SU-DHL-6 (cell line): ENCODE results near the gene IP6K3.

Source experiments
- H2AFZ ChIP-seq: fragments of 200-600 bp; sonication (generic); 2 replicates; pipeline ENCODE4 v1.6.1; 2014; ENCODE audit warnings: low read depth, mild to moderate bottlenecking, moderate library complexity, mixed read lengths, antibody characterized with exemption, low read length; ENCODE audit not compliant: severe bottlenecking
- H3F3A ChIP-seq: fragments of 200-600 bp; shearing (Covaris generic); 2 replicates; pipeline ENCODE4 v1.6.0; 2016; ENCODE audit warnings: antibody characterized with exemption, mild to moderate bottlenecking; ENCODE audit not compliant: insufficient read depth
- H3K27ac ChIP-seq: fragments of 200-600 bp; sonication (generic); 2 replicates; pipeline ENCODE4 v1.5.1; 2016; ENCODE audit warnings: low read depth, mild to moderate bottlenecking, low read length, moderate library complexity, mixed read lengths
- H3K27me3 ChIP-seq: fragments of 200-600 bp; sonication (generic), shearing (Covaris generic); 2 replicates; pipeline ENCODE4 v1.6.0; 2014; ENCODE audit warnings: mild to moderate bottlenecking, low read length
- H3K36me3 ChIP-seq: fragments of 200-600 bp; sonication (generic); 2 replicates; pipeline ENCODE4 v1.6.1; 2014; ENCODE audit warnings: mild to moderate bottlenecking, low read length, mixed read lengths
- H3K4me2 ChIP-seq: fragments of 300-600, 200-600 bp; shearing (Covaris generic), sonication (generic); 2 replicates; pipeline ENCODE4 v1.6.0; 2014; ENCODE audit warnings: low read length, low read depth, mild to moderate bottlenecking; ENCODE audit not compliant: poor library complexity, severe bottlenecking
- H3K4me3 ChIP-seq: fragments of 200-600 bp; sonication (generic); 2 replicates; pipeline ENCODE4 v1.5.1; 2014; ENCODE audit warnings: antibody characterized with exemption, low read length, mild to moderate bottlenecking, mixed read lengths; ENCODE audit not compliant: insufficient read depth, poor library complexity, severe bottlenecking
- H3K79me2 ChIP-seq: fragments of 200-600 bp; sonication (generic); 2 replicates; pipeline ENCODE4 v1.6.1; 2014; ENCODE audit warnings: mild to moderate bottlenecking, low read length, moderate library complexity; ENCODE audit not compliant: insufficient read depth
- H3K9ac ChIP-seq: fragments of 200-600 bp; sonication (generic); 2 replicates; pipeline ENCODE4 v1.7.0; 2014; ENCODE audit warnings: mild to moderate bottlenecking, low read length
- H3K9me2 ChIP-seq: fragments of 200-600 bp; sonication (generic); replicated peaks from 2 replicates; pipeline ENCODE4 v1.6.1; 2014; ENCODE audit warnings: low read length; ENCODE audit not compliant: insufficient read depth
- H3K9me3 ChIP-seq: fragments of 200-600 bp; sonication (generic); 2 replicates; pipeline ENCODE4 v1.6.1; 2014; ENCODE audit warnings: low read length, mixed read lengths; ENCODE audit not compliant: insufficient read depth
- H4K20me1 ChIP-seq: fragments of 200-600 bp; sonication (generic); 2 replicates; pipeline ENCODE4 v1.6.1; 2014; ENCODE audit warnings: low read depth, mild to moderate bottlenecking, antibody characterized with exemption, low read length, moderate library complexity, mixed read lengths
- EZH2phosphoT487 ChIP-seq: fragments of 200-600 bp; sonication (generic), shearing (Covaris generic); conservative IDR thresholded peaks from 2 replicates; pipeline ENCODE4 v1.6.1; 2018; ENCODE audit warnings: mild to moderate bottlenecking, antibody characterized with exemption, low read length, moderate library complexity, mixed read lengths
- TF ChIP-seq, protein P1 (sequence below): fragments of 200-600 bp; sonication (generic); IDR thresholded peaks from one replicate; pipeline ENCODE4 v1.5.1; 2017; ENCODE audit warnings: antibody characterized with exemption, mild to moderate bottlenecking, low read length, moderate library complexity; ENCODE audit not compliant: insufficient read depth, poor library complexity, severe bottlenecking

The IP6K3 gene

DNA sequence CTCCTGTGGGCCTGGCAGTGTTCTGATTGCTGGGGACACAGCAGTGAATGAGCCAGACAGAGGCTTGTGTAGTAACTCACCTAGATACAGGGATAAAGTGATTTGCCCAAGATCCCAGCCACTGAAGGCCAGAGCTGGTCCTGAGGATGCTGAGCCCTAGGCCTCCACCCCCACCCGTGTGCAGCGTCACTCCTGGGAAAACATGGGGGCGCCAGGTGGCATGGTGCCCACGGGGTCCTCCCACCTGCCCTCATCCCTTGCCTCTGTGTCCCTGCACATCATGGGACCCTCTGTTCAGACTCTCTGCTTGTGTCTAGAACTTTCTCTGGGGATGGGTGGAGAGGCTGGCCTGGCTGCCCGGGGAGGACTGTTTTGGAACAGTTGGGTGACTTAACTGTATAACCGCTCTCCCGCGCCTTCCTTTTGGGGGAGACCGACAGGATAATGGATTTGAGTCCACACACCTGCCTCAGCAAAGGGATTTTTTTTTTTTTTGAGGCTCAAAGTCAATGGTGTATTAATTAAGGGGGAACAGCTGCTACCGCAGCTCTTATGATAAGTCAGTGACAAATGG is 22.6 kb upstream of the IP6K3 start:
- no peak for TF ChIP-seq EZH2phosphoT487
- TF ChIP-seq, protein P1, sequence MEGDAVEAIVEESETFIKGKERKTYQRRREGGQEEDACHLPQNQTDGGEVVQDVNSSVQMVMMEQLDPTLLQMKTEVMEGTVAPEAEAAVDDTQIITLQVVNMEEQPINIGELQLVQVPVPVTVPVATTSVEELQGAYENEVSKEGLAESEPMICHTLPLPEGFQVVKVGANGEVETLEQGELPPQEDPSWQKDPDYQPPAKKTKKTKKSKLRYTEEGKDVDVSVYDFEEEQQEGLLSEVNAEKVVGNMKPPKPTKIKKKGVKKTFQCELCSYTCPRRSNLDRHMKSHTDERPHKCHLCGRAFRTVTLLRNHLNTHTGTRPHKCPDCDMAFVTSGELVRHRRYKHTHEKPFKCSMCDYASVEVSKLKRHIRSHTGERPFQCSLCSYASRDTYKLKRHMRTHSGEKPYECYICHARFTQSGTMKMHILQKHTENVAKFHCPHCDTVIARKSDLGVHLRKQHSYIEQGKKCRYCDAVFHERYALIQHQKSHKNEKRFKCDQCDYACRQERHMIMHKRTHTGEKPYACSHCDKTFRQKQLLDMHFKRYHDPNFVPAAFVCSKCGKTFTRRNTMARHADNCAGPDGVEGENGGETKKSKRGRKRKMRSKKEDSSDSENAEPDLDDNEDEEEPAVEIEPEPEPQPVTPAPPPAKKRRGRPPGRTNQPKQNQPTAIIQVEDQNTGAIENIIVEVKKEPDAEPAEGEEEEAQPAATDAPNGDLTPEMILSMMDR: no peak
- H3K9ac ChIP-seq: no peak overlapping the region
- H3F3A ChIP-seq: no peaks in the 10 kb centered on the region
- no peak overlapping the region for H3K4me2 ChIP-seq
- H3K36me3 ChIP-seq: no peaks in the 10 kb centered on the region
- no peak overlapping the region for H3K4me3 ChIP-seq
- no peaks in the 10 kb centered on the region for H3K9me2 ChIP-seq
- H3K79me2 ChIP-seq: no peaks in the 10 kb centered on the region
- H3K27ac ChIP-seq: no peak overlapping the region
- no peaks in the 10 kb centered on the region for H3K27me3 ChIP-seq
- no peaks in the 10 kb centered on the region for H3K9me3 ChIP-seq
- no peaks in the 10 kb centered on the region for H4K20me1 ChIP-seq
- no peak overlapping the region for H2AFZ ChIP-seq

DNA sequence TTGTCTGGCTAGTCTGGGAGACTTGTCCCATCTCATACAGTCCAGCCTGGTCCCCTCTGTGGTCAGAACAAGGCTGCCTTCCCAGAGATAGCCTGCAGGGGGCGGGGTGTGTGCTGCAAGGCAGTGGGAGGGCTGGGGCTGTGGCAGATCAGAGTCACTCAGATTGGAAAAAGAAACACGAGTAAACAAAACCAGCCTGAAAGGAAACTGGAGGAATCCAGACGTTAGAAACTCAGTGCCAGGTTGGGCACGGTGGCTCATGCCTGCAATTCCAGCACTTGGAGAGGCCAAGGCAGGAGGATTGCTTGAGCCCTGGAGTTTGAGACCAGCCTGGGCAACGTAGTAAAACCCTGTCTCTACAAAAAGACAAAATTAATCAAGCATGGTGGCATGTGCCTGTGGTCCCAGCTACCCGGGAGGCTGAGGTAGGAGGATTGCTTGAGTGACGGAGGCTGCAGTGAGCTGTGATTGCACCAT is 22.0 kb upstream of the IP6K3 start:
- Histone ChIP-seq H3K27ac (no peak overlapping the region), H3K27me3 (no peaks in the 10 kb centered on the region), H3K4me2 (no peak overlapping the region), H3K9me2 (no peaks in the 10 kb centered on the region), H3K9me3 (no peaks in the 10 kb centered on the region), H3K79me2 (no peaks in the 10 kb centered on the region), H4K20me1 (no peaks in the 10 kb centered on the region), H3K9ac (no peak overlapping the region), H3F3A (no peaks in the 10 kb centered on the region), H3K4me3 (no peak overlapping the region), H2AFZ (no peak overlapping the region), H3K36me3 (no peaks in the 10 kb centered on the region)
- no peak for TF ChIP-seq EZH2phosphoT487
- TF ChIP-seq, protein P1: peak; percentile 97

DNA sequence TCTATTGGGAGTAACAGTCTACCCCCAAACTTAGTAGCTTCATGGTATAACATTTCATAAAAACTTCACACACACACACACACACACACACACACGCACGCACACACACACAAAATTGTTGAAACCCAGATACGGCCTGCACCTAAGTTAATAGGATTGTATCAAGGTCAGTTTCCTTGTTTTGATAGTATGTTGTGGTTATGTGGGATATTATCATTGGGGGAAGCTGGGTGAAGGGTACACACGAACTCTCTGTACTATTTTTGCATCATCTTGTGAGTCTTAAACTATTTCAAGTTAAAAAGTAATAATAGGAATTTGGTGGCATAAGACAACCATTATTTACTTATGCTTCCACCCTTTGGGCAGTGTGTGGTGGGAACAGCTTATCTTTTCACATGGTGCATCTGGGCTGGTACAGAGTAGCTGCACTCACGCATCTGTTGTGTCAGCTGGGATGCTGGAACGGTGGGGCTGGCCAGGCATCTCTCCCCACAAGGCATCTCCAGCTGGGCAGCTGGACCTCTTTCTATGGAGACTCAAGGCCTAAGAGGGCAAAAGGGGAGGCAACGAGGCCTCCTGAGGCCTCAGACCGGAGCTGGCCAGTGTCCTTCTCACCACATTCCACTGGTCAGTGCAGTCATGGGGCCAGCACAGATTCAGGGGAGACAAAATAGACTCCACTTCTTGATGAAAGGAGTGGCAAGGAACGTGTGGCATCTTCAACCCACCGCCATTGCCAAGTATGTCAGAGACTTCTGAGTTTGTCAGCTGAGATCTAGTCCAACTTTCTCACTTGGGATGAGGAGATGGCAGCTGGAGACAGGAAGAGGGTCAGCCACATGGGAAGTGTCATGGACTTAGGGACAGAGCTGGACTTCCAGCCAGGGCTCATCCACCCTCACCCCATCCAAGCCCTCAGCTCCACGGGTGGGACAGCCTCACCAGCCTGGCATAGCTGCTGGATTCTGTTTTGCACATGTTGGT is 20.5 kb upstream of the IP6K3 start:
- no peaks in the 10 kb centered on the region for H3F3A ChIP-seq
- no peak overlapping the region for H3K27ac ChIP-seq
- H2AFZ ChIP-seq: no peak overlapping the region
- no peaks in the 10 kb centered on the region for H3K27me3 ChIP-seq
- H4K20me1 ChIP-seq: no peaks in the 10 kb centered on the region
- no peaks in the 10 kb centered on the region for H3K36me3 ChIP-seq
- no peaks in the 10 kb centered on the region for H3K9me2 ChIP-seq
- no peaks in the 10 kb centered on the region for H3K9me3 ChIP-seq
- no peak for TF ChIP-seq EZH2phosphoT487
- TF ChIP-seq, protein P1: no peak
- H3K4me2 ChIP-seq: no peak overlapping the region
- no peak overlapping the region for H3K4me3 ChIP-seq
- no peaks in the 10 kb centered on the region for H3K79me2 ChIP-seq
- no peak overlapping the region for H3K9ac ChIP-seq
